K562 (cell line): ENCODE results near the gene YPEL1. TPM values are rescaled to one million over a fixed set of nuclear protein-coding genes. Genes with fewer than 3 reads are reported as not detected.

Experiments
- FOXM1 ChIP-seq, 2 experiments: fragments of 450-650 bp in 1 of 2; sonication (generic) in 1 of 2; formaldehyde crosslinking in 1 of 2; IDR thresholded peaks; 2 replicates each; pipeline versions ENCODE4 v1.6.1 to v1.9.0; 2017 to 2022; ENCODE audit warnings: low read depth in 2 of 2, mild to moderate bottlenecking in 2 of 2, missing genetic modification reagents in 1 of 2, moderate library complexity in 1 of 2
- MTF1 ChIP-seq: fragments of 250-450 bp; sonication (Bioruptor Pico); IDR thresholded peaks from 2 replicates; pipeline ENCODE4 v1.9.0; 2021; ENCODE audit warnings: moderate library complexity, mild to moderate bottlenecking, inconsistent platforms, borderline replicate concordance
- NBN ChIP-seq: fragments of 450-650 bp; IDR thresholded peaks from 2 replicates; pipeline ENCODE4 v1.6.1; 2016; ENCODE audit warnings: low read depth, mild to moderate bottlenecking
- PHTF2 ChIP-seq: fragments of 250-450 bp; sonication (Bioruptor Pico); IDR thresholded peaks from 2 replicates; pipeline ENCODE4 v1.5.0; 2021; ENCODE audit warnings: mild to moderate bottlenecking
- POLR2A ChIP-seq: fragments of 450-650 bp; conservative IDR thresholded peaks from 2 replicates; pipeline ENCODE4 v1.6.1; 2016
- POLR2AphosphoS2 ChIP-seq: IDR thresholded peaks from 2 replicates; pipeline ENCODE4 v1.6.1; 2012; ENCODE audit warnings: low read length, improper control_type of control experiment
- STAT5B ChIP-seq: fragments of 250-450 bp; sonication (Bioruptor Pico); IDR thresholded peaks from 2 replicates; pipeline ENCODE4 v1.8.0; 2021; ENCODE audit warnings: mild to moderate bottlenecking, inconsistent platforms
- TEAD4 ChIP-seq, 2 experiments: sonication (generic) in 1 of 2; formaldehyde crosslinking in 1 of 2; IDR thresholded peaks; 2 replicates each; pipeline versions ENCODE4 v1.6.1 to v1.8.0; 2012 to 2022; ENCODE audit warnings: borderline replicate concordance in 1 of 2, inconsistent platforms in 1 of 2, low read length in 1 of 2, mild to moderate bottlenecking in 1 of 2, missing genetic modification reagents in 1 of 2
- ZFP36 ChIP-seq: fragments of 150-350 bp; IDR thresholded peaks from 2 replicates; pipeline ENCODE4 v1.6.1; 2018; ENCODE audit warnings: low read length, low read depth; ENCODE audit not compliant: partially characterized antibody
- polyA plus RNA-seq, 8 experiments: library from polyadenylated mRNA; depleted of rRNA in 4 of 8; stranded (reverse) in 5 of 8; unstranded in 3 of 8; fragments of >200 nt; fragmentation: Nextera tagmentation in 2 of 8; fragmentation: Illumina TruSeq in 1 of 8; extraction: Ambion mirVana in 2 of 8; extraction: Trizol in 1 of 8; gene quantifications; 2 replicates each; pipeline versions ENCODE4 v1.2.1 to v1.2.3, GENCODE V29; 2011 to 2014; ENCODE audit warnings: inconsistent platforms in 1 of 8, missing spikeins in 1 of 8
- total RNA-seq, 7 experiments: library from RNA; depleted of rRNA in 6 of 7; stranded (reverse); fragments of >200 nt in 6 of 7; fragmentation: Illumina TruSeq in 2 of 7; extraction: Trizol in 2 of 7; gene quantifications; 2 replicates each; pipeline versions ENCODE4 v1.2.1 to v1.2.3, GENCODE V29; 2011 to 2021; ENCODE audit warnings: low replicate concordance in 1 of 7
- TF ChIP-seq, protein P1 (sequence below): fragments of 200-600 bp; sonication (generic); IDR thresholded peaks from one replicate; pipeline ENCODE4 v1.6.1; 2012; ENCODE audit warnings: mild to moderate bottlenecking, low read depth, low read length, inconsistent platforms
- TF ChIP-seq, protein P2 (sequence below): fragments of 250-450 bp; sonication (Bioruptor Pico); IDR thresholded peaks from 2 replicates; pipeline ENCODE4 v1.9.0; 2021; ENCODE audit warnings: mild to moderate bottlenecking, inconsistent platforms
- TF ChIP-seq, protein P3 (sequence below): sonication (generic); formaldehyde crosslinking; IDR thresholded peaks from 2 replicates; pipeline ENCODE4 v1.8.0; 2022; ENCODE audit warnings: mild to moderate bottlenecking, missing genetic modification reagents

YPEL1 gene
- total and polyA plus RNA-seq, 9 of the 15 experiments (the other 6 are each of a cell fraction or from before 2014, with no cell fraction given): 0.07 to 2.2 (median 0.46) TPM

DNA sequence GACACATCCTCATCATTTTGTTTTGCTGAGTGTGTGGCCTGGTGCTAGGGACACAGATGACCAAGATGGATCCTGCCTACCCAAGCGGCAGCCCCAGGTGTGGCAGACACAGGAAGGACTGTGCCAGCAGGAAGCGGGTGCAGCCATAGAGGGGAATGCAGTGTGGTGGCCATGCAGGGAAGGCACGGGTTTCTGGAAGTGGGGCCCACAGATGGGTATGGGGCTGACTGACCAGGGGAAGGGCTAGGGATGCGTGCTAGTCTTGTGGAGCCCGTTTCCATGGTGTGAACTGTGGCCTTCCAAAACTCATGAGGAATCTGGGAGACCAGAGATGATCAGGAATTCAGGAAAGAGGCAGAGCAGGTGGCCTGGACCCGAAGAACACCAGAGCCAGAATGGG is 33.5 kb downstream of the YPEL1 start (continued):
- TF ChIP-seq, protein P1, sequence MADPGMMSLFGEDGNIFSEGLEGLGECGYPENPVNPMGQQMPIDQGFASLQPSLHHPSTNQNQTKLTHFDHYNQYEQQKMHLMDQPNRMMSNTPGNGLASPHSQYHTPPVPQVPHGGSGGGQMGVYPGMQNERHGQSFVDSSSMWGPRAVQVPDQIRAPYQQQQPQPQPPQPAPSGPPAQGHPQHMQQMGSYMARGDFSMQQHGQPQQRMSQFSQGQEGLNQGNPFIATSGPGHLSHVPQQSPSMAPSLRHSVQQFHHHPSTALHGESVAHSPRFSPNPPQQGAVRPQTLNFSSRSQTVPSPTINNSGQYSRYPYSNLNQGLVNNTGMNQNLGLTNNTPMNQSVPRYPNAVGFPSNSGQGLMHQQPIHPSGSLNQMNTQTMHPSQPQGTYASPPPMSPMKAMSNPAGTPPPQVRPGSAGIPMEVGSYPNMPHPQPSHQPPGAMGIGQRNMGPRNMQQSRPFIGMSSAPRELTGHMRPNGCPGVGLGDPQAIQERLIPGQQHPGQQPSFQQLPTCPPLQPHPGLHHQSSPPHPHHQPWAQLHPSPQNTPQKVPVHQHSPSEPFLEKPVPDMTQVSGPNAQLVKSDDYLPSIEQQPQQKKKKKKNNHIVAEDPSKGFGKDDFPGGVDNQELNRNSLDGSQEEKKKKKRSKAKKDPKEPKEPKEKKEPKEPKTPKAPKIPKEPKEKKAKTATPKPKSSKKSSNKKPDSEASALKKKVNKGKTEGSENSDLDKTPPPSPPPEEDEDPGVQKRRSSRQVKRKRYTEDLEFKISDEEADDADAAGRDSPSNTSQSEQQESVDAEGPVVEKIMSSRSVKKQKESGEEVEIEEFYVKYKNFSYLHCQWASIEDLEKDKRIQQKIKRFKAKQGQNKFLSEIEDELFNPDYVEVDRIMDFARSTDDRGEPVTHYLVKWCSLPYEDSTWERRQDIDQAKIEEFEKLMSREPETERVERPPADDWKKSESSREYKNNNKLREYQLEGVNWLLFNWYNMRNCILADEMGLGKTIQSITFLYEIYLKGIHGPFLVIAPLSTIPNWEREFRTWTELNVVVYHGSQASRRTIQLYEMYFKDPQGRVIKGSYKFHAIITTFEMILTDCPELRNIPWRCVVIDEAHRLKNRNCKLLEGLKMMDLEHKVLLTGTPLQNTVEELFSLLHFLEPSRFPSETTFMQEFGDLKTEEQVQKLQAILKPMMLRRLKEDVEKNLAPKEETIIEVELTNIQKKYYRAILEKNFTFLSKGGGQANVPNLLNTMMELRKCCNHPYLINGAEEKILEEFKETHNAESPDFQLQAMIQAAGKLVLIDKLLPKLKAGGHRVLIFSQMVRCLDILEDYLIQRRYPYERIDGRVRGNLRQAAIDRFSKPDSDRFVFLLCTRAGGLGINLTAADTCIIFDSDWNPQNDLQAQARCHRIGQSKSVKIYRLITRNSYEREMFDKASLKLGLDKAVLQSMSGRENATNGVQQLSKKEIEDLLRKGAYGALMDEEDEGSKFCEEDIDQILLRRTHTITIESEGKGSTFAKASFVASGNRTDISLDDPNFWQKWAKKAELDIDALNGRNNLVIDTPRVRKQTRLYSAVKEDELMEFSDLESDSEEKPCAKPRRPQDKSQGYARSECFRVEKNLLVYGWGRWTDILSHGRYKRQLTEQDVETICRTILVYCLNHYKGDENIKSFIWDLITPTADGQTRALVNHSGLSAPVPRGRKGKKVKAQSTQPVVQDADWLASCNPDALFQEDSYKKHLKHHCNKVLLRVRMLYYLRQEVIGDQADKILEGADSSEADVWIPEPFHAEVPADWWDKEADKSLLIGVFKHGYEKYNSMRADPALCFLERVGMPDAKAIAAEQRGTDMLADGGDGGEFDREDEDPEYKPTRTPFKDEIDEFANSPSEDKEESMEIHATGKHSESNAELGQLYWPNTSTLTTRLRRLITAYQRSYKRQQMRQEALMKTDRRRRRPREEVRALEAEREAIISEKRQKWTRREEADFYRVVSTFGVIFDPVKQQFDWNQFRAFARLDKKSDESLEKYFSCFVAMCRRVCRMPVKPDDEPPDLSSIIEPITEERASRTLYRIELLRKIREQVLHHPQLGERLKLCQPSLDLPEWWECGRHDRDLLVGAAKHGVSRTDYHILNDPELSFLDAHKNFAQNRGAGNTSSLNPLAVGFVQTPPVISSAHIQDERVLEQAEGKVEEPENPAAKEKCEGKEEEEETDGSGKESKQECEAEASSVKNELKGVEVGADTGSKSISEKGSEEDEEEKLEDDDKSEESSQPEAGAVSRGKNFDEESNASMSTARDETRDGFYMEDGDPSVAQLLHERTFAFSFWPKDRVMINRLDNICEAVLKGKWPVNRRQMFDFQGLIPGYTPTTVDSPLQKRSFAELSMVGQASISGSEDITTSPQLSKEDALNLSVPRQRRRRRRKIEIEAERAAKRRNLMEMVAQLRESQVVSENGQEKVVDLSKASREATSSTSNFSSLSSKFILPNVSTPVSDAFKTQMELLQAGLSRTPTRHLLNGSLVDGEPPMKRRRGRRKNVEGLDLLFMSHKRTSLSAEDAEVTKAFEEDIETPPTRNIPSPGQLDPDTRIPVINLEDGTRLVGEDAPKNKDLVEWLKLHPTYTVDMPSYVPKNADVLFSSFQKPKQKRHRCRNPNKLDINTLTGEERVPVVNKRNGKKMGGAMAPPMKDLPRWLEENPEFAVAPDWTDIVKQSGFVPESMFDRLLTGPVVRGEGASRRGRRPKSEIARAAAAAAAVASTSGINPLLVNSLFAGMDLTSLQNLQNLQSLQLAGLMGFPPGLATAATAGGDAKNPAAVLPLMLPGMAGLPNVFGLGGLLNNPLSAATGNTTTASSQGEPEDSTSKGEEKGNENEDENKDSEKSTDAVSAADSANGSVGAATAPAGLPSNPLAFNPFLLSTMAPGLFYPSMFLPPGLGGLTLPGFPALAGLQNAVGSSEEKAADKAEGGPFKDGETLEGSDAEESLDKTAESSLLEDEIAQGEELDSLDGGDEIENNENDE: peak; percentile 14
- TF ChIP-seq PHTF2 (peak; percentile 80), TEAD4 (IDR thresholded peaks at IDR 0.05; ENCODE audit: low read length) (0 out of 2 replicates have a peak, but pooled peaks have one; percentile 8), TEAD4 (CRISPR knock-in tag; IDR thresholded peaks at IDR 0.05; ENCODE audit: borderline replicate concordance) (no peak), MTF1 (CRISPR knock-in tag) (no peak), POLR2A (no peak), ZFP36 (no peak), NBN (no peak), FOXM1 (IDR thresholded peaks at IDR 0.05; ENCODE audit: low read depth) (no peak), FOXM1 (CRISPR knock-in tag; IDR thresholded peaks at IDR 0.05; ENCODE audit: low read depth) (no peak), POLR2AphosphoS2 (peak; percentile 25; the same call in 1 of the 2 replicates), STAT5B (CRISPR knock-in tag) (no peak)
- TF ChIP-seq, protein P2, sequence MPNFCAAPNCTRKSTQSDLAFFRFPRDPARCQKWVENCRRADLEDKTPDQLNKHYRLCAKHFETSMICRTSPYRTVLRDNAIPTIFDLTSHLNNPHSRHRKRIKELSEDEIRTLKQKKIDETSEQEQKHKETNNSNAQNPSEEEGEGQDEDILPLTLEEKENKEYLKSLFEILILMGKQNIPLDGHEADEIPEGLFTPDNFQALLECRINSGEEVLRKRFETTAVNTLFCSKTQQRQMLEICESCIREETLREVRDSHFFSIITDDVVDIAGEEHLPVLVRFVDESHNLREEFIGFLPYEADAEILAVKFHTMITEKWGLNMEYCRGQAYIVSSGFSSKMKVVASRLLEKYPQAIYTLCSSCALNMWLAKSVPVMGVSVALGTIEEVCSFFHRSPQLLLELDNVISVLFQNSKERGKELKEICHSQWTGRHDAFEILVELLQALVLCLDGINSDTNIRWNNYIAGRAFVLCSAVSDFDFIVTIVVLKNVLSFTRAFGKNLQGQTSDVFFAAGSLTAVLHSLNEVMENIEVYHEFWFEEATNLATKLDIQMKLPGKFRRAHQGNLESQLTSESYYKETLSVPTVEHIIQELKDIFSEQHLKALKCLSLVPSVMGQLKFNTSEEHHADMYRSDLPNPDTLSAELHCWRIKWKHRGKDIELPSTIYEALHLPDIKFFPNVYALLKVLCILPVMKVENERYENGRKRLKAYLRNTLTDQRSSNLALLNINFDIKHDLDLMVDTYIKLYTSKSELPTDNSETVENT (CRISPR knock-in tag): peak; percentile 72; the same call in 1 of the 2 replicates
- TF ChIP-seq, protein P3, sequence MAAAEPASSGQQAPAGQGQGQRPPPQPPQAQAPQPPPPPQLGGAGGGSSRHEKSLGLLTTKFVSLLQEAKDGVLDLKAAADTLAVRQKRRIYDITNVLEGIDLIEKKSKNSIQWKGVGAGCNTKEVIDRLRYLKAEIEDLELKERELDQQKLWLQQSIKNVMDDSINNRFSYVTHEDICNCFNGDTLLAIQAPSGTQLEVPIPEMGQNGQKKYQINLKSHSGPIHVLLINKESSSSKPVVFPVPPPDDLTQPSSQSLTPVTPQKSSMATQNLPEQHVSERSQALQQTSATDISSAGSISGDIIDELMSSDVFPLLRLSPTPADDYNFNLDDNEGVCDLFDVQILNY: no peak
- TF ChIP-seq, all 486 proteins: peak for 12
